Activated gamma-delta T cell (primary cell): ENCODE measurements around the gene TSPYL6.
"Not testable (repeated sequence)": the region's sequence is repeated elsewhere in the genome, so short reads cannot be mapped to it uniquely, and the experiment has no call there.

ENCODE experiments used
- DNase-seq: peaks from one replicate; lab custom pipeline; 2025; lab: John Stamatoyannopoulos, UW
- total RNA-seq, 2 donors: gene quantifications; one replicate each; lab custom pipeline; 2026; lab: John Stamatoyannopoulos, UW

TSPYL6 gene
- 0 to 0.09 reads per million in 2 donors for total RNA-seq

DNA sequence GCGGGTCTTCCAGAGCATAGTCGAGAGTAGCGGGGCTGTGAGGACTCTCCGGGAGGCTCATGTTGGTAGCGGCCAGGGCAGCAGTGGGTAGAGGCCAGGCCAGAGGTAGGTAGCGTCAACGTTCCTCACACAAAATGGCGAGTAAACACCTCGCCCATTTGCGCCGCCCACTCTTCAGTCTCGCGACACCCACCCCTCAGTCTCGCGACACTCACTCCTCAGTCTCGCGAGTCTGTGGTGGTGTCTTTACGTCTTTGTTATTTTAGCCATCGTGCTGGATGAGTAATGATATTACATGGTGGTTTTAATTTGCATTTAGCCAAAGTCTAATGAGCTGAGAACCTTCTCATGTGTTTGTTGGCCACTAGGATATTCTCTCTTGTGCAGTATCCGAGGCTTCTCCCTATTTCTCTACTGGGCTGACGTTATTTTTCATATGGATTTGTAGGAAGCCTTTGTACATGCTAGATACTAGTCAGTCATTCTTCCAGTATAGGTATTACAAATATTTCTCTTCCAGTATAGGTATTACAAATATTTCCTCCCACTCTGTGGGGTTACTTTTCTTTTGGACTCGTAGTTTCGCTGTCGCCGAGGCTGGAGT is at the start of gene TSPYL6:
Gene TSPYL6 (minus strand): TSS at position 139 of the 604 bp plus-strand sequence. CDS start 78 bp downstream, at position 61.
- no peak for DNase-seq

- DNase-seq, result no peak
Observed at GRCh38 chr2:54303631-54304030, 47.6 kb upstream of the TSPYL6 start.

- DNase-seq, result no peak
Observed at GRCh38 chr2:54298514-54298913, 42.5 kb upstream of the TSPYL6 start.

GRCh38 chr2:54295911-54296310 is 39.9 kb upstream of the TSPYL6 start:
- no peak for DNase-seq

GRCh38 chr2:54294665-54295064 is 38.6 kb upstream of the TSPYL6 start:
- not testable (repeated sequence) for DNase-seq

- DNase-seq, result no peak
Observed at GRCh38 chr2:54290356-54291025, 34.5 kb upstream of the TSPYL6 start.

GRCh38 chr2:54289917-54290316 is 33.9 kb upstream of the TSPYL6 start:
- no peak for DNase-seq

DNA sequence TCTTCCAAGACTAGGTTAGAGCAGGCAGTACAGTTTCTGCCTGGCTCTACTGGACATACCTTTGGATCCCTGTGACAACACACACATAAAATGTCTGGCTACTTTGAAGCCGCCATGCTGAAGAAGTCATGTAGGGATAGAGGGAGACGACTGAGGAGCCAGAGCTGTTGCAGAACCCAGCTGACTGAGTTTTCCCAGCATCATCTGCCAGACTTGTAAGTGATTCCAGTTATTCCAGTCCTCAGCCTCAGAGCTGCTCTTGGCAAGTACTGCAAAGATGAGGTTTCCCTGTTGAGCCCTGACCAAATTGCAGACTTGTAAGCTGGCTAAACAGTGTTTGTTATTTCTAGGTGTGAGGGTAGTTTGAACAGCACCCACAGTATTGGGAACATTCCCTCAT is 31.5 kb upstream of the TSPYL6 start:
- no peak for DNase-seq

GRCh38 chr2:54285451-54285850 is 29.4 kb upstream of the TSPYL6 start:
- no peak for DNase-seq

- DNase-seq, result no peak
Observed at GRCh38 chr2:54284826-54285225, 28.8 kb upstream of the TSPYL6 start.

DNA sequence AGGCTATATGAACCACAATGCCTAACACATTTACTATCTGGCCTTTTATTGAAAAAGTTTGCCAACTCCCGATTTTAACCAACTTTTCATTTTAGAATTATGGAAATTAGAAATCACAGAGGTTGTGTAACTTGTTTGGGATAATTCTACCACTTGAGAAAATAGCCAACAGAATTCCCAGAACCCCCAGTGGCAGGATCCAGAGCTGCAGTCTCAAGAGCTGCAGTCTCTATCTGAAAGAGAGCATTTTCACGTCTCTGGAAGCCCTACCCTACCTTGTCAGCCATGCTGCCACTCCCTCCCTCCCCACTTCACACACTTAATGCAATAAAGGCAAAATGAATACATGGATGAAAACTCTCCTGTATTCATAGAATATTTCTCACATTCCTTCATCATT is 23.4 kb upstream of the TSPYL6 start:
- DNase-seq, result no peak

DNA sequence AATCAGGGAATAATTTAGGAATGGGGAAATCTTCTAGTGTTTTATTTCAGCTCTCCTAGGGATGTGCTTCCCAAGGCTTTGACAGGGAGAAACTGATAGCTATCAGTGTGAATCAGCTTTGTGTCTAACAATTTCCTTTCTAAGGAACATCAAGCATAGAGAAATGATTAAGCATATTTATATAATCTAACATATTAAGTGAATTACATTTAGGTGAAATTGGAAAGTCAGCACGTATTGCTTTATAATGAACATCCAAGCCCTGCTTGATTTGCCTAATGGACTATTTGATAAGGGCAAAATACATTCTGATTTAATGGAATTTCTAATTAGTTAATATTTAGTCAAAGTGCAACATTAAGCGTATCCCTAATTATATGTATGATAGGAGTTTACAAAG is 19.5 kb upstream of the TSPYL6 start:
- no peak for DNase-seq

DNA sequence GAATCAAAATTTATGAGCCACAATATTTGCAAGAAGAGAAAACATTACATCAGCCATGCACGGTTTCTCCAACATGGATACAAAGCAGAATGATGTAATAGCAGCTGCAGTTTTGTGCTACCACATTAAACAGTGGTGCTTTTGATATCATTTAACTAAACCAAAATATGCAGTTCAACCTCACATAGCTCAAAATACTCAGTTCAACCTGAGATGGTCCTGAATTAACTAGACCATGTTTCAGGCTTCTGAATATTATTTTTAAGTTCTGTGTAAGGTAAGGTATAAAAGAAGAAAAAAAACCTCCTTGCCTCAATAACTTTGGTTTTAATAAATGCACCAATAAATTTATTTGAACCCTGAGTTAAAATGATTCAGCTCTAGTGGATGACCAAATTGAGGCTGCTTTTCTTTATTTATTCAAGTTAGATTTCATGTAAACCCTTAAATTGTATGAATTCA is 18.8 kb upstream of the TSPYL6 start:
- DNase-seq, result no peak

- DNase-seq, result no peak
Observed at GRCh38 chr2:54271843-54272627, 16.0 kb upstream of the TSPYL6 start.

DNA sequence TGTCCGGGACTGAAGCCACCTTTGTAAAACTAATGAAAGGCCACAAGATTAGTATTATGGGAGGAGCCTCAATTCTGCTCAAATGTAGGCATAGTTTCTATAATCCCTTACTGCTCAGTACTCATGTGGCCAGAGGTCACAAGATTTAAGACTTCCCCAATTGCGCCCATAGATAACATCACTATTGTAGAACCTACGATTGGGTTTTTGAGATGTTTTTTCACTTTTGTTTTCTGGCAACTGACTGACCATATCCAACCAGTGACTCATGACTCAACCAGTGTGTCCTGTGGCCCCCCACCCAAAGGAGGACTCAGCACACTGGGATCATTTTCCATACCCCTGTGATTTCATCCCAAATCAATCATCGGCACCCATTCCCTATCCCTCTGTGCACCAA is 15.2 kb upstream of the TSPYL6 start:
- no peak for DNase-seq

GRCh38 chr2:54267577-54267976 is 11.5 kb upstream of the TSPYL6 start:
- DNase-seq, result no peak

DNA sequence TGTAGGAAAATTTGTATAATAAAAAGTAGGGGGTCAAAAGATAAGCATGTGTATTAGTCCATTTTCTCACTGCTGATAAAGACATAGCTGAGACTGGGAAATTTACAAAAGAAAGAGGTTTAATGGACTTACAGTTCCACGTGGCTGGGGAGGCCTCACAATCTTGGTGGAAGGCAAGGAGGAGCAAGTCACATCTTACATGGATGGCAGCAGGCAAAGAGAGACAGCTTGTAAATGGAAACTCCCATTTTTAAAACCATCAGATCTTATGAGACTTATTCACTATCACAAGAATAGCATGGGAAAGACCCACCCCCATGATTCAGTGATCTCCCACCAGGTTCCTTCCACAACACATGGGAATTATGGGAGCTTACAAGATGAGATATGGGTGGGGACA is 9.1 kb upstream of the TSPYL6 start:
- DNase-seq, result not testable (repeated sequence)

- no peak for DNase-seq
Observed at GRCh38 chr2:54262015-54262765, 6.2 kb upstream of the TSPYL6 start.

DNA sequence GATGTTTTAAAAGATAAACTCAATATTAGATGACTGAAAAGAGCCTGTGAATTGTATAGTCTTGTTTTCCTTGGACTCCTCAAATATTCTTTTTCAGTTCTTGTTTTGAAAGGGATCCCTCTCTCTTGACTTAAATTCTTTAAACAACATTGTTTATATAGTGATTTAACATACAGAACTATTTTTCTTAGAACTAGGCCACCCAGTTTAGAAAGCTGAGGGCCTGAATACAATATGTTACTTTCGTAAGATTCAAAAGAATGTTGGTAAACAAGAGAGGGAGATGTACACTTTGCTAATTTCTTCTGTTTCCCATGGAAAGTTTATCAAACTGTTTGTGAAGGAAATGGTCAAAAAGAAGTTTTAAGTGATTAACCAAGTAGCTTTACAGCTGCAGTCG is 5.5 kb upstream of the TSPYL6 start:
- no peak for DNase-seq

GRCh38 chr2:54260241-54260595 is 4.2 kb upstream of the TSPYL6 start:
- no peak for DNase-seq

GRCh38 chr2:54259413-54260240 is 3.6 kb upstream of the TSPYL6 start:
- DNase-seq, result no peak
